NT2/D1 (cell line): ENCODE results near the gene PLBD2.

Experiments
- YY1 ChIP-seq: IDR thresholded peaks from 2 replicates; pipeline ENCODE4 v1.6.1; 2011; ENCODE audit not compliant: insufficient read length, insufficient read depth
- ZNF274 ChIP-seq: IDR thresholded peaks from 2 replicates; pipeline ENCODE4 v1.6.1; 2011; ENCODE audit warnings: mild to moderate bottlenecking, low read depth, low read length

DNA sequence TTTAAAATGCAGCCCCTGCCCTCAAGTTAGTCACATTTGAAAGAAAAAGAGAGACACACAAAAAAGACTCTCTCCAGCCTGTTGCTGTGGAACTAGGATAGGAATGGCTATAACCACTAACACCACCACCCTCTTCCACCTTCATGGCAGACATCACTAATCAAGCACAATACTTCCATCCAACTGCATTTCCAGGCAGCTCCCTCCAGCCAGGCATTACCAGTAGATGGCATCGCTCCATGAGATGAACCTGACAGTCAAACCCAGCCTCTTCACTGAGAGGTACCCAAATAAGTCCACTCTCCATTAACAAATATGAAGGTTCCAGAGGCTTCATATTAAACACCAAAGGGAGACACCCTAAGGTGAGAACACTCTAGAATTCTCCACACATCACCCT lies 47.9 kb upstream of the PLBD2 start:
- TF ChIP-seq ZNF274, result no peak
- no peak for TF ChIP-seq YY1
